LNCaP clone FGC (cell line): Measurements from ENCODE around the gene PARP11.
A peak's percentile ranks its signal among the peaks of the same experiment; 100 is the strongest.

Experiments
- DNase-seq: peaks from one replicate; pipeline ENCODE4 v3.0.0-alpha.2; 2011; ENCODE audit warnings: low read depth
- H3K4me3 ChIP-seq: 2 replicates; pipeline ENCODE4 v1.5.1; 2011; ENCODE audit warnings: mild to moderate bottlenecking, low read depth, low read length, control low read depth
- TF ChIP-seq, protein P1 (sequence below): IDR thresholded peaks from 2 replicates; pipeline ENCODE4 v1.5.1; 2012; ENCODE audit warnings: mild to moderate bottlenecking; ENCODE audit not compliant: control insufficient read depth, insufficient read depth; ENCODE audit errors: extremely low read depth

Gene PARP11

DNA sequence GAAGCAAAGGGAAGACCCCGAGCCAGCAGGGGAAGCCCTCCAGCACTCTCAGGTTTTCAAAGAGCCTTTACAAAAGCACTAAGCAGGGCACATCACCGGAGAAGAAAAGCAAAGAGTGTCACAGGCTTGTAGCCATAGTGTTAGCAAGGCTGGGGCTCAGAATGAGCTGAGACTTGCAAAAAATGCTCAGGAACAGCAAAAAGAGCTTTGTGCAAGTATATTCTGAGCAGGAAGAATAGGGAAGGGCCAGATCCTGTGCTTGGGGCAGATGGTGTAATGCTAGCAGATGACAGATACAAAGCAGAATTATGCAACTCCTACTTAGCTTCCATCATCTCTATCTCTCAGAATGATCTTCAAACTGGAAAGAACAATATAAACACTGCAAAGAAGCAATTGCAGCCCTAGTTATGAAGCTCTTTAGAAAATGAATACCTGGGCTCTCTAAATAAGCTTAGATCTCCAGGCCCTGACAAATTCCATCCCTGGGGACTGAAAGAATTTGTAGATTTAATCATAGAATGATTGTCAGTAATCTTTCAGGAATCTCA lies 23.7 kb upstream of the PARP11 start:
- DNase-seq: no peak
- TF ChIP-seq, protein P1, sequence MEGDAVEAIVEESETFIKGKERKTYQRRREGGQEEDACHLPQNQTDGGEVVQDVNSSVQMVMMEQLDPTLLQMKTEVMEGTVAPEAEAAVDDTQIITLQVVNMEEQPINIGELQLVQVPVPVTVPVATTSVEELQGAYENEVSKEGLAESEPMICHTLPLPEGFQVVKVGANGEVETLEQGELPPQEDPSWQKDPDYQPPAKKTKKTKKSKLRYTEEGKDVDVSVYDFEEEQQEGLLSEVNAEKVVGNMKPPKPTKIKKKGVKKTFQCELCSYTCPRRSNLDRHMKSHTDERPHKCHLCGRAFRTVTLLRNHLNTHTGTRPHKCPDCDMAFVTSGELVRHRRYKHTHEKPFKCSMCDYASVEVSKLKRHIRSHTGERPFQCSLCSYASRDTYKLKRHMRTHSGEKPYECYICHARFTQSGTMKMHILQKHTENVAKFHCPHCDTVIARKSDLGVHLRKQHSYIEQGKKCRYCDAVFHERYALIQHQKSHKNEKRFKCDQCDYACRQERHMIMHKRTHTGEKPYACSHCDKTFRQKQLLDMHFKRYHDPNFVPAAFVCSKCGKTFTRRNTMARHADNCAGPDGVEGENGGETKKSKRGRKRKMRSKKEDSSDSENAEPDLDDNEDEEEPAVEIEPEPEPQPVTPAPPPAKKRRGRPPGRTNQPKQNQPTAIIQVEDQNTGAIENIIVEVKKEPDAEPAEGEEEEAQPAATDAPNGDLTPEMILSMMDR: no peak
- H3K4me3 ChIP-seq: no peak overlapping the region

DNA sequence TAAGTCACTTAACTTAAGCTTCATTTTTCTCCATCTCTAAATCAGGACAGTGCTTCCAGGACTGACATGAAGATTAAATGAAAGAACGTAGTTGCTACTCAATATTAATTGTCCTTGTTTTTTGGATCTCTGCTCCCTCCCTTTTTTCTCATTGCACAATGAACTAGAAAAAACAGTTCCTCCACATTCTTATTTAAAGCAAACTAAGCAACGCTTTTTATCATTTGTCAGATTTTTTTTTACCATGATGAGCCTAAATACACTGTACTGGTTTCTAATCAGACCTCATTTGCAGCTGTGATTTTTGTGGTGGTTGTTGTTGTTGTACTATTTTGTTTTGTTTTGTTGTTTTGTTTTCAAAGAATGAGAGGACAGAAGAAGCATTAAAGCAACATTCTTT lies 23.2 kb upstream of the PARP11 start:
- no peak for DNase-seq
- no peak overlapping the region for H3K4me3 ChIP-seq
- TF ChIP-seq, protein P1: no peak

DNA sequence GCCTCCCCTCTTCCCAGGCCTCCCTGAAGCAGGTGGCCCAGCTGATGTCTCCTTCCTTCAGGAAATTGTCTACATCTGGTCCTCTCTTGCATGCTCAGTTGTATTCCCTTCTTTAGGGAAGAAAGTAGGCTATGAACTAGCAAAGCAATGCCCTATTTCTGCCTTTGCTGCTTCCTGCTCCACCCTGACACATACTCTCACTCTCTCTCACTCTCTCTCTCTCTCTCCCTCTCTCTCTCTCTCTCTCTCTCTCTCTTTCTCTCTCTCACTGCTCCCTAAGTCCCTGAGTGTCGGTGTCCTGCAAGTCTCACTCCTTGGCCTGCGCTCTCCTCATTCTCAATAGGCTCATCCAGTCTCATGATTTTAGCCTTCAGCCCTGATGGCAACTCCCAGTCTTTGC lies 19.4 kb upstream of the PARP11 start:
- H3K4me3 ChIP-seq: no peak overlapping the region
- TF ChIP-seq, protein P1: no peak
- no peak for DNase-seq

DNA sequence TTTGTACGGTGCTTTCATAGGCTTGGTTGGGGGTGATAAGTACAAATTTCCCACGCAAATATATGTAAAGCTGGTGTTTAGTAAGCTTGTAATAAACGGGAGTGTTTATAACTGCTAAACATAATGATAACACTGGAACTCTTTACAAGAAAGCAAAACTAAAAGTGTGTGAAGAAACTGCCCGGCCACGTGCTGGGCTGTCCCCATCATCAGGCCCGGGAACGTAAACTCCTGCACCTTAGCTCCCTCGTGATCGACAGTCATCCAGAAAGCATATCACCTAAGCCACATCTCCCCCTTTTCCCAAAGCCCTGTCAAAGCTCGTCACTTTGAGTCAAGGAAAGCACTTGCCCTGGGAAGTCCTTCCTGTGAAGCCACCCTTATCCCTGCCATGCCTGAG lies 18.0 kb upstream of the PARP11 start:
- H3K4me3 ChIP-seq: no peak overlapping the region
- DNase-seq: no peak
- TF ChIP-seq, protein P1: no peak

DNA sequence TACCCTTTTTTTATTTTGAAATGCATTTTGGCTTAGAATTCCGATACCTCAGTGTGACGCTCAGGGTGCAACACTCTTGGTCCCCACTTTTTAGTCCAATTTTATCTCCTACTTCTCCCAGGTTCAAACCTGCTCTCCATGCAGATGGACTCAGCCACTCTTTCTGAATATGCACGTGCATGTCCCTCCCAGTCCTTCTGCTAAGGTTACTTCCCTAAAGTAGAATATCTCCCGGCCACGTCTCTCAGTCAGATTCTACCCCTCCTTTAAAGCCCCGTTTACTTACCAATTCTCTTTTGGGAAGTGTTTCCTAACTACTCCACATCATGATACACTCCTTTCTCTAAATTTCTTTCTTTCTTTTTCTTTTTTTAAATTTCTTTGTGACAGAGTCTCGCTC lies 15.5 kb upstream of the PARP11 start:
- DNase-seq: no peak
- H3K4me3 ChIP-seq: no peak overlapping the region
- TF ChIP-seq, protein P1: no peak

DNA sequence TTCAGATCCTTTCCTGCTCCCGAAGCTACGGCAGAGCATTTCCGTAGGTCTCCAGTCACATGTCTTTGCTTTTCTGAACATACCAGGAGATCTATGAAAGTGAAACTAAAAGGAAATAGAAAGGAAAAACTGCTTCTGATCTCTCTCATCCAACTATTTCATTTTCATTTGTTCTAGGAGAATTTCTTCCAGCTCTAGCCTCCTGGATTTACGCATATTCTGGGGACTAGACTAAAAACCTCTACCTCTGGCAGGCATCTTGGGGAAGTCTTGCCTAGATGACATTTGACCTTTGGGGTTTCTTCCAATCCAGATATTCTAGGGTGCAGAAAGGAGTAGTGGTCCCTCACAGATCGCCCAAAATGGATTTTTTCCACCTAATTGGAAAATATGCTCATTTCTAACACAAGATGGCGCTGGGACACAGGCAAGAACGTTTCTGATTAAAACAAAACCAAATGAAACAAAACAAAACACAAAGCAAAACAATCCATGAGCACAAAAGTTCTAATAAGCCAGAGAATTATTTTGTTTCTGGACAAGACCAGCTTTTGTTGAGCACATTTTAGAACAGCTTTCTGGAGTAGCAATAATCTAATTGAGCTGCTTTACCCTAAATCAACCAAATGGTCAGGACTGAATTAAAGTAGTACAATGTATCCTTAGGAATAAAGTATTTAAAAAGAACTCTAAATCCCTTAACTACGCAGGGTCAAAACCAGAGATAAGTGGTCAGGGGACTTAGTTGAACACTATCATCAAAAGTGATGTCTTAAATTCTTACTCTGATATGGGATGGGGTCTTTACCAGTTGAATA lies 12.3 kb upstream of the PARP11 start:
- TF ChIP-seq, protein P1: peak; percentile 80
- no peak overlapping the region for H3K4me3 ChIP-seq
- no peak for DNase-seq
